ENCODE data around the gene PLCD3.

PLCD3 gene

GRCh38 chr17:45120558-45120957 lies 11.8 kb downstream of the PLCD3 start:
- FAIRE-seq: no peak

GRCh38 chr17:45119964-45120363 lies 12.4 kb downstream of the PLCD3 start:
- no peak for DNase-seq (ENCODE audit: insufficient read length, low spot score)
- FAIRE-seq: no peak

More at GRCh38 chr17:45120558-45120957, 11.8 kb downstream of the PLCD3 start:
- DNase-seq (ENCODE audit: insufficient read length, low spot score): no peak

- DNase-seq (ENCODE audit: insufficient read length, low spot score): no peak
- FAIRE-seq: no peak
Measured at GRCh38 chr17:45118691-45119090, 13.6 kb downstream of the PLCD3 start.

- no peak for DNase-seq (ENCODE audit: insufficient read length, low spot score)
- no peak for FAIRE-seq
Measured at GRCh38 chr17:45117848-45118646, 14.3 kb downstream of the PLCD3 start.

- FAIRE-seq (peak; percentile 87), DNase-seq (ENCODE audit: insufficient read length, low spot score) (no peak)
Measured at GRCh38 chr17:45117334-45117733, 15.0 kb downstream of the PLCD3 start.

GRCh38 chr17:45116434-45117016 lies 15.8 kb downstream of the PLCD3 start:
- DNase-seq (ENCODE audit: insufficient read length, low spot score) (no peak), FAIRE-seq (no peak)

GRCh38 chr17:45115871-45116270 lies 16.4 kb downstream of the PLCD3 start:
- peak; percentile 88 for FAIRE-seq

GRCh38 chr17:45115015-45115625 lies 17.2 kb downstream of the PLCD3 start:
- FAIRE-seq (no peak), DNase-seq (ENCODE audit: insufficient read length, low spot score) (no peak)

More at GRCh38 chr17:45115871-45116270, 16.4 kb downstream of the PLCD3 start:
- DNase-seq (ENCODE audit: insufficient read length, low spot score): no peak

GRCh38 chr17:45114117-45114932 lies 18.0 kb downstream of the PLCD3 start:
- FAIRE-seq (no peak), DNase-seq (ENCODE audit: insufficient read length, low spot score) (no peak)

- FAIRE-seq (no peak), DNase-seq (ENCODE audit: insufficient read length, low spot score) (no peak)
Measured at GRCh38 chr17:45113424-45113754, 18.9 kb downstream of the PLCD3 start.

- DNase-seq (ENCODE audit: insufficient read length, low spot score): no peak
- peak; percentile 67 for FAIRE-seq
Measured at GRCh38 chr17:45112559-45113423, 19.5 kb downstream of the PLCD3 start.

GRCh38 chr17:45111850-45112249 lies 20.5 kb downstream of the PLCD3 start:
- DNase-seq (ENCODE audit: insufficient read length, low spot score) (no peak), FAIRE-seq (no peak)

GRCh38 chr17:45110676-45111611 lies 21.4 kb downstream of the PLCD3 start:
- DNase-seq (ENCODE audit: insufficient read length, low spot score): no peak
- no peak for FAIRE-seq

- FAIRE-seq (peak; percentile 28), DNase-seq (ENCODE audit: insufficient read length, low spot score) (no peak)
Measured at GRCh38 chr17:45108595-45109521, 23.5 kb downstream of the PLCD3 start.

GRCh38 chr17:45108051-45108450 lies 24.3 kb downstream of the PLCD3 start:
- FAIRE-seq (no peak), DNase-seq (ENCODE audit: insufficient read length, low spot score) (no peak)

GRCh38 chr17:45107293-45108010 lies 24.9 kb downstream of the PLCD3 start:
- FAIRE-seq: no peak
- no peak for DNase-seq (ENCODE audit: insufficient read length, low spot score)

GRCh38 chr17:45106582-45106981 lies 25.7 kb downstream of the PLCD3 start:
- FAIRE-seq (peak; percentile 52), DNase-seq (ENCODE audit: insufficient read length, low spot score) (no peak)

All from HTR-8/SVneo (cell line).